Gastroesophageal sphincter (tissue), 2 donors: ENCODE measurements around the gene GPR15.

Experiments used
- EP300 ChIP-seq: sonication (generic); formaldehyde crosslinking; IDR thresholded peaks from one replicate; pipeline ENCODE4 v1.6.1; 2017; ENCODE audit warnings: antibody characterized with exemption, mild to moderate bottlenecking
- POLR2AphosphoS5 ChIP-seq: sonication (generic); formaldehyde crosslinking; IDR thresholded peaks from one replicate; pipeline ENCODE4 v1.6.1; 2017; ENCODE audit warnings: antibody characterized with exemption

DNA sequence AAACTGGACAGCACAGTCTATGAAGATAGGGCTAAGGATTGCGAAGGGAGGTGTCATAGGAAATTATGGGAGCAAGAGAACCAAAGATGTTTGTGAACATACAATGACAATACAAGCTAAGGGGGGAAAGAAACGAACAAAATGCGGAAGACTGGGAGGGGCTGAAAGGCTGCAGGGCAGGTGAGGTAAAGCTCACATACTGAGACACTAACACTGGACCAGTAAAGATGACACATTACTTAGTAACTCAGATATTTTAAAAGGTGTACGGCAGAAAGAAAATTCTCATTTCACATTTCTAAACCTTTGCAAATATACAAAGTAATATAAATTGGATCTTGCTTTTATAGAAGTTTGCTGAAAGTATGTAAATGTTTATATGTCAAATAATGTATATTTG lies 19.2 kb upstream of the GPR15 start:
- TF ChIP-seq POLR2AphosphoS5 (no peak), EP300 (no peak)
